Uterus (tissue), 2 donors: ENCODE measurements around the gene KCNJ10.

Source experiments
- CTCF ChIP-seq, 4 experiments: fragments of 200-600 bp in 2 of 4; fragments of 450-650 bp in 2 of 4; sonication (generic) in 2 of 4; IDR thresholded peaks; one replicate each; pipeline ENCODE4 v1.5.1; 2016 to 2019; ENCODE audit warnings: antibody characterized with exemption in 4 of 4, mild to moderate bottlenecking in 2 of 4, moderate library complexity in 1 of 4
- POLR2A ChIP-seq, 2 donors: fragments of 450-650 bp; IDR thresholded peaks; one replicate each; pipeline ENCODE4 v1.6.1; 2016; ENCODE audit warnings: antibody characterized with exemption in 2 of 2, mild to moderate bottlenecking in 1 of 2, moderate library complexity in 1 of 2

GRCh38 chr1:159980786-159981185 lies 89.2 kb downstream of the KCNJ10 start:
- TF ChIP-seq POLR2A (IDR thresholded peaks at IDR 0.05), result no peak
- TF ChIP-seq CTCF (IDR thresholded peaks at IDR 0.05), result no peak
